Calu3 (cell line): ENCODE results near the gene CMTM6. TPM values are rescaled to one million over a fixed set of nuclear protein-coding genes. Genes with fewer than 3 reads are reported as not detected.

Experiments
- BruUV-seq: library from RNA; stranded (reverse); fragments of 400-500 nt; replicated peaks from 2 replicates; lab custom pipeline; 2021; lab: Mats Ljungman, UMichigan
- CTCF ChIA-PET: fragments of 300-600 bp; sonication (Branson Sonifier 250); formaldehyde crosslinking; loops from one replicate; lab custom pipeline; 2022; ENCODE audit warnings: antibody characterized with exemption; lab: Charles Lee
- DNase-seq: peaks from one replicate; pipeline ENCODE4 v3.0.0; 2022
- H3K27ac Mint-ChIP-seq: one replicate; pipeline ENCODE4 v1.8.0; 2022; ENCODE audit warnings: mixed read lengths; ENCODE audit not compliant: unreplicated experiment
- H3K27me3 Mint-ChIP-seq: one replicate; pipeline ENCODE4 v1.8.0; 2022; ENCODE audit warnings: mixed read lengths; ENCODE audit not compliant: unreplicated experiment
- H3K36me3 Mint-ChIP-seq: one replicate; pipeline ENCODE4 v1.8.0; 2022; ENCODE audit warnings: mild to moderate bottlenecking, moderate library complexity, mixed read lengths; ENCODE audit not compliant: insufficient read depth, unreplicated experiment
- H3K4me1 Mint-ChIP-seq: one replicate; pipeline ENCODE4 v1.8.0; 2022; ENCODE audit warnings: mild to moderate bottlenecking, low read depth, mixed read lengths; ENCODE audit not compliant: unreplicated experiment
- H3K4me3 Mint-ChIP-seq: one replicate; pipeline ENCODE4 v1.8.0; 2022; ENCODE audit warnings: mild to moderate bottlenecking, low read depth, moderate library complexity, mixed read lengths; ENCODE audit not compliant: unreplicated experiment
- H3K9me3 Mint-ChIP-seq: one replicate; pipeline ENCODE4 v1.8.0; 2022; ENCODE audit warnings: low read depth, mixed read lengths; ENCODE audit not compliant: unreplicated experiment
- intact Hi-C: fragments of 100-400 bp; cut with micrococcal nuclease; formaldehyde crosslinking; loops from one replicate; pipeline ENCODE4 v1.10.0; 2022; ENCODE audit not compliant: unreplicated experiment
- total RNA-seq: library from RNA; stranded (reverse); gene quantifications from 2 replicates; pipeline ENCODE4 v1.2.3, GENCODE V29; 2022
- TF ChIP-seq, protein P1 (sequence below): fragments of 200-600 bp; IDR thresholded peaks from one replicate; pipeline ENCODE4 v1.8.0; 2022; ENCODE audit warnings: antibody characterized with exemption; ENCODE audit not compliant: unreplicated experiment

Gene CMTM6
- total RNA-seq, 1 experiment from 2014 or later = 107 TPM

DNA sequence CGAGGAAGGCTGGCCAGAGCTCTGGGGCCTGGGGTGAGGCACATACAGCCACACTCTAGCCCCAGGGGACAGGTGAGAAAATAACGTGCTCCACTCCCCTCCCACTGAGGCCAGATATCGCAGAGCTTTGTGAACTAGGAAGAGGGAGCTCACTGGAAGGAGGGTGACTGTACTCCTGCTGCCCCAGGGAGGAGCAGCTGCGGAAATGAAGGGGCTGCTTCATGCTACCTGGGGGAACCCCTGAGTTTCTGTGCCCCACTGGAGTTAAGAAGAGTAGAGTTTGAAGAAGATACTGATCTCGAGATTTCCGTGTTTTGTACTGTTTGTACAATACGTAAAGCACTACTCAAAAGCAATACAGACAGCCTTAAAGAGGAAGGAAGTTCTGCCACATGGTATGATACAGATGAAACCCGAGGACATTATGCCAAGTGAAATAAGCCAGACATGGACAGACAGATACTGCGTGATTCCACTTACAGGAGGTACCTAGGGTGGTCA, 44.6 kb downstream of the CMTM6 start:
- Mint-ChIP-seq H3K9me3 (no peaks in the 10 kb centered on the region), H3K4me1 (peaks cover 7% of the 10 kb centered on the region), H3K4me3 (no peak overlapping the region), H3K27ac (peak overlapping the region; percentile 64), H3K36me3 (peaks cover 46% of the 10 kb centered on the region), H3K27me3 (no peaks in the 10 kb centered on the region)
- intact Hi-C loops = no loop called here
- CTCF ChIA-PET = interaction anchor here (0.7 kb wide), 1 partner anchor 655 kb away, joined by 3 read pairs; no protein-coding TSS in a partner anchor
- TF ChIP-seq, protein P1, sequence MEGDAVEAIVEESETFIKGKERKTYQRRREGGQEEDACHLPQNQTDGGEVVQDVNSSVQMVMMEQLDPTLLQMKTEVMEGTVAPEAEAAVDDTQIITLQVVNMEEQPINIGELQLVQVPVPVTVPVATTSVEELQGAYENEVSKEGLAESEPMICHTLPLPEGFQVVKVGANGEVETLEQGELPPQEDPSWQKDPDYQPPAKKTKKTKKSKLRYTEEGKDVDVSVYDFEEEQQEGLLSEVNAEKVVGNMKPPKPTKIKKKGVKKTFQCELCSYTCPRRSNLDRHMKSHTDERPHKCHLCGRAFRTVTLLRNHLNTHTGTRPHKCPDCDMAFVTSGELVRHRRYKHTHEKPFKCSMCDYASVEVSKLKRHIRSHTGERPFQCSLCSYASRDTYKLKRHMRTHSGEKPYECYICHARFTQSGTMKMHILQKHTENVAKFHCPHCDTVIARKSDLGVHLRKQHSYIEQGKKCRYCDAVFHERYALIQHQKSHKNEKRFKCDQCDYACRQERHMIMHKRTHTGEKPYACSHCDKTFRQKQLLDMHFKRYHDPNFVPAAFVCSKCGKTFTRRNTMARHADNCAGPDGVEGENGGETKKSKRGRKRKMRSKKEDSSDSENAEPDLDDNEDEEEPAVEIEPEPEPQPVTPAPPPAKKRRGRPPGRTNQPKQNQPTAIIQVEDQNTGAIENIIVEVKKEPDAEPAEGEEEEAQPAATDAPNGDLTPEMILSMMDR = no peak
- BruUV-seq = no TSS peak
- no peak for DNase-seq

GRCh38 chr3:32456429-32457130, 46.1 kb downstream of the CMTM6 start:
- TF ChIP-seq, protein P1 = no peak
- Mint-ChIP-seq H3K27me3 (no peaks in the 10 kb centered on the region), H3K4me3 (no peak overlapping the region), H3K36me3 (peaks cover 57% of the 10 kb centered on the region), H3K27ac (peak overlapping the region; percentile 68), H3K9me3 (no peaks in the 10 kb centered on the region), H3K4me1 (peaks cover 7% of the 10 kb centered on the region)
- CTCF ChIA-PET = interaction anchor here (0.6 kb wide), 1 partner anchor 206 kb away, joined by 4 read pairs; no protein-coding TSS in a partner anchor
- no peak for DNase-seq
- intact Hi-C loops = no loop called here
- no TSS peak for BruUV-seq

GRCh38 chr3:32455609-32456428, 46.8 kb downstream of the CMTM6 start:
- no TSS peak for BruUV-seq
- intact Hi-C loops = no loop called here
- no peaks in the 10 kb centered on the region for H3K9me3 Mint-ChIP-seq
- H3K4me1 Mint-ChIP-seq = peaks cover 9% of the 10 kb centered on the region
- H3K36me3 Mint-ChIP-seq = peaks cover 58% of the 10 kb centered on the region
- DNase-seq = no peak
- TF ChIP-seq, protein P1 = no peak
- CTCF ChIA-PET = interaction anchor here (0.6 kb wide), 1 partner anchor 207 kb away, joined by 4 read pairs; no protein-coding TSS in a partner anchor
- peak overlapping the region; percentile 68 for H3K27ac Mint-ChIP-seq
- H3K27me3 Mint-ChIP-seq = no peaks in the 10 kb centered on the region
- H3K4me3 Mint-ChIP-seq = no peak overlapping the region

- intact Hi-C loops = no loop called here
- Mint-ChIP-seq H3K4me3 (no peak overlapping the region), H3K4me1 (peaks cover 15% of the 10 kb centered on the region), H3K36me3 (peaks cover 66% of the 10 kb centered on the region), H3K27ac (peak overlapping the region; percentile 68), H3K27me3 (no peaks in the 10 kb centered on the region), H3K9me3 (no peaks in the 10 kb centered on the region)
- CTCF ChIA-PET = no interaction called here
- DNase-seq = no peak
- no TSS peak for BruUV-seq
- TF ChIP-seq, protein P1 = no peak
Measured at GRCh38 chr3:32454731-32455608, 47.7 kb downstream of the CMTM6 start.
